ENCODE measurements around the gene UBE2U. TPM values are rescaled to one million over a fixed set of nuclear protein-coding genes. Genes with fewer than 3 reads are reported as not detected.

Gene UBE2U
- total and polyA plus RNA-seq, 2 of the 8 experiments (the other 6 are each of a cell fraction or from before 2014, with no cell fraction given): not detected

DNA sequence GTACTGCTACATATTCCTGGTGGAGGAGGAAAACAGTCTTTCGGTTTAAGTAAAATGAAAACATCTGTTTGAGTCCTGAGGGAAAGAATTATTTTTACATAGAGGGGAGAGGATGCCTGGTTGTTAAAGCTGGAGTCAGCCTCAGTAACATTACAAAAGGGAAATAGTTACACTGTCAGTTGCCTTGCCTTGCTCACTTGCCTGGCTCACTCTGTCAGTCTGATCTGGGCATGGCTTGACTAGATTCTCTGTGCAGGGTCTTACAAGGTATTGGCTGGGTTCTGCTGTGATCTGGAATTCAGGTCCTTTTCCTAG, 8.4 kb upstream of the UBE2U start:
- Histone ChIP-seq H2AK5ac (ENCODE audit: low read depth, low read length) (no peak overlapping the region), H4K91ac (replicated peaks; ENCODE audit: insufficient read length, low read length) (no peak overlapping the region), H2BK15ac (ENCODE audit: low read length) (no peak overlapping the region), H3K23me2 (ENCODE audit: low read depth, low read length) (no peaks in the 10 kb centered on the region), H3K56ac (replicated peaks; ENCODE audit: insufficient read length, low read depth, low read length) (no peak overlapping the region), H2BK20ac (ENCODE audit: low read length) (no peak overlapping the region), H3K4me1 (replicated peaks in 1 of 4; ENCODE audit: control insufficient read depth in 3 of 4, insufficient read depth in 4 of 4, low read length in 3 of 4) (peaks cover 0 to 5% (median 0%) of the 10 kb centered on the region in 4 experiments; a peak in 2 of 7 replicates), H2BK120ac (replicated peaks; ENCODE audit: low read depth, low read length) (no peak overlapping the region), H3K9ac (replicated peaks in 1 of 4; ENCODE audit: extremely low read depth in 1 of 4, low read depth in 3 of 4, low read length in 3 of 4) (no peak overlapping the region), H3K27me3 (replicated peaks in 1 of 4; ENCODE audit: control insufficient read depth in 3 of 4, extremely low read depth in 1 of 4, insufficient read depth in 3 of 4, low read length in 3 of 4) (no peaks in the 10 kb centered on the region), H3K4me2 (ENCODE audit: insufficient read depth in 1 of 2, low read depth in 2 of 2, low read length in 2 of 2) (no peak overlapping the region), H3K36me3 (ENCODE audit: control insufficient read depth in 2 of 4, insufficient read depth in 4 of 4, low read length in 3 of 4) (no peaks in the 10 kb centered on the region), H3K9me3 (ENCODE audit: insufficient read depth in 2 of 2, low read depth in 1 of 2, low read length in 1 of 2) (no peaks in the 10 kb centered on the region; a peak in 1 of 4 replicates), H3K4ac (replicated peaks; ENCODE audit: insufficient read length, low read depth, low read length) (no peak overlapping the region), H2BK12ac (ENCODE audit: low read depth, low read length) (no peak overlapping the region), H2BK5ac (ENCODE audit: low read depth, low read length) (no peak overlapping the region), H4K5ac (ENCODE audit: insufficient read length, low read depth, low read length) (no peak overlapping the region), H3K79me1 (ENCODE audit: low read depth, low read length) (no peaks in the 10 kb centered on the region), H4K20me1 (replicated peaks in 1 of 2; ENCODE audit: control insufficient read depth in 1 of 2, insufficient read depth in 2 of 2, low read length in 2 of 2) (no peaks in the 10 kb centered on the region), H3K79me2 (ENCODE audit: control insufficient read depth in 1 of 2, insufficient read depth in 2 of 2, low read length in 2 of 2) (no peaks in the 10 kb centered on the region), H3K4me3 (ENCODE audit: extremely low read depth in 1 of 4, insufficient read depth in 2 of 4, low read depth in 3 of 4, low read length in 4 of 4) (no peak overlapping the region), H3K23ac (ENCODE audit: insufficient read length) (no peak overlapping the region), H3K27ac (ENCODE audit: low read depth, low read length) (no peak overlapping the region), H3K18ac (ENCODE audit: extremely low read depth, low read length) (no peak overlapping the region), H2AFZ (ENCODE audit: low read length) (peak overlapping the region; percentile 58; the same call in 1 of the 2 replicates), H3K14ac (ENCODE audit: insufficient read length) (no peak overlapping the region), H4K8ac (ENCODE audit: extremely low read depth, insufficient read depth, low read length) (no peak overlapping the region)
- CTCF ChIA-PET (ENCODE audit: partially characterized antibody): interaction anchor here (1.3 to 4.5 kb wide), 3 partner anchors 11 to 520 kb away, joined by 3 to 23 read pairs (median 7); no protein-coding TSS in a partner anchor
- peak; percentile 42 for FAIRE-seq
- no peak for DNase-seq (ENCODE audit: low read depth in 1 of 2, low spot score in 2 of 2)
- 82% methylated on average over 1 of the region's 1 CpG; no CpG with 5 or more reads in 1 of the 2 experiments for WGBS, 2 experiments (ENCODE audit: extremely low coverage in 1 of 2, insufficient coverage in 1 of 2, insufficient read length in 1 of 2, insufficient replicate concordance in 2 of 2, low coverage in 1 of 2, low lambda C conversion rate in 2 of 2, missing lambda C conversion rate in 1 of 2)
- POLR2A ChIA-PET (ENCODE audit: partially characterized antibody): interaction anchor here (2.0 kb wide), 1 partner anchor 13 kb away, joined by 4 read pairs; no protein-coding TSS in a partner anchor
- TF ChIP-seq EP300 (IDR thresholded peaks at IDR 0.05; ENCODE audit: borderline replicate concordance in 1 of 2, low read depth in 2 of 2, low read length in 2 of 2) (no peak), SP4 (IDR thresholded peaks at IDR 0.05; ENCODE audit: low read length) (no peak), NRF1 (IDR thresholded peaks at IDR 0.05; ENCODE audit: low read depth, low read length) (no peak), TAF7 (optimal IDR thresholded peaks at IDR 0.05; ENCODE audit: borderline replicate concordance, low read depth, low read length) (no peak), POU5F1 (IDR thresholded peaks at IDR 0.05; ENCODE audit: low read depth, low read length) (no peak), ATF2 (IDR thresholded peaks at IDR 0.05; ENCODE audit: low read length) (no peak), SIX5 (IDR thresholded peaks at IDR 0.05; ENCODE audit: low read depth, low read length) (no peak), RNF2 (IDR thresholded peaks at IDR 0.05; ENCODE audit: borderline replicate concordance, low read depth, low read length, missing control alignments, poor library complexity, severe bottlenecking) (no peak), SP1 (IDR thresholded peaks at IDR 0.05; ENCODE audit: low read depth, low read length) (no peak), EGR1 (IDR thresholded peaks at IDR 0.05; ENCODE audit: borderline replicate concordance, low read depth, low read length) (no peak), SP2 (IDR thresholded peaks at IDR 0.05; ENCODE audit: low read length) (no peak), RBBP5 (IDR thresholded peaks at IDR 0.05; ENCODE audit: borderline replicate concordance, low read depth, low read length) (no peak), YY1 (IDR thresholded peaks at IDR 0.05; ENCODE audit: low read depth, low read length) (no peak)
